ENCODE measurements around the gene PDZK1. TPM values are rescaled to one million over a fixed set of nuclear protein-coding genes. Genes with fewer than 3 reads are reported as not detected.
"Not testable (repeated sequence)": the region's sequence is repeated elsewhere in the genome, so short reads cannot be mapped to it uniquely, and the experiment has no call there.

PDZK1 gene
- total and polyA plus RNA-seq, 2 of the 8 experiments (the other 6 are each of a cell fraction or from before 2014, with no cell fraction given) = 0.17 TPM; not detected in 1

DNA sequence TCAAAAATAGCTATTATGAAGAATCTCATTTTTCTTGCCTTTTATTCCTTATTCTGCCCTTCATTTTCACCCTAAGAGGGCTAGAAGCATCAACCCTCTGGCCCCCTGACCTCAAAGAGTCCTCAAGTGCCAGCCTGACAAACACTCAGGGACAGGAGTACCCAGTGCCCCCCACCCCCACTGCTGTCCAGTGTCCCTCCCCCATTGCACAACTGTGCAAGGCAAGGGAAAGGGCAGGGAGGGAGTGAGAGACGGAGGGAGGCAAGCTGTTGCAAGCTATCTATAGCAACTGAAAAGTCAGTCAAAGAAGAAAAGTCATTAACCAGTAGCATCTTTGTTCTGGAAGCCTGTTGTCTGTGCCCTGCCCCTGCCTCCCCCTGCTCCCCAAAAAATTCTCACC, 21.1 kb downstream of the PDZK1 start:
- 100% methylated on average over 1 of the region's 1 CpG; no CpG with 5 or more reads in 1 of the 2 experiments for WGBS, 2 experiments (ENCODE audit: extremely low coverage in 1 of 2, insufficient coverage in 1 of 2, insufficient read length in 1 of 2, insufficient replicate concordance in 2 of 2, low coverage in 1 of 2, low lambda C conversion rate in 2 of 2, missing lambda C conversion rate in 1 of 2)
- H3K4me1 ChIP-seq (replicated peaks in 1 of 4; ENCODE audit: control insufficient read depth in 3 of 4, insufficient read depth in 4 of 4, low read length in 3 of 4); H3K27me3 ChIP-seq (replicated peaks in 1 of 4; ENCODE audit: control insufficient read depth in 3 of 4, extremely low read depth in 1 of 4, insufficient read depth in 3 of 4, low read length in 3 of 4); H3K79me1 ChIP-seq (ENCODE audit: low read depth, low read length); H2BK12ac ChIP-seq (ENCODE audit: low read depth, low read length); H2BK120ac ChIP-seq (replicated peaks; ENCODE audit: low read depth, low read length); H4K20me1 ChIP-seq (replicated peaks in 1 of 2; ENCODE audit: control insufficient read depth in 1 of 2, insufficient read depth in 2 of 2, low read length in 2 of 2); H3K18ac ChIP-seq (ENCODE audit: extremely low read depth, low read length); H3K14ac ChIP-seq (ENCODE audit: insufficient read length); FAIRE-seq; H3K23me2 ChIP-seq (ENCODE audit: low read depth, low read length); H3K56ac ChIP-seq (replicated peaks; ENCODE audit: insufficient read length, low read depth, low read length); H3K4me2 ChIP-seq (ENCODE audit: insufficient read depth in 1 of 2, low read depth in 2 of 2, low read length in 2 of 2); H2AFZ ChIP-seq (ENCODE audit: low read length); POLR2A ChIA-PET (ENCODE audit: partially characterized antibody); H4K8ac ChIP-seq (ENCODE audit: extremely low read depth, insufficient read depth, low read length); H3K79me2 ChIP-seq (ENCODE audit: control insufficient read depth in 1 of 2, insufficient read depth in 2 of 2, low read length in 2 of 2); H3K9me3 ChIP-seq (ENCODE audit: insufficient read depth in 2 of 2, low read depth in 1 of 2, low read length in 1 of 2); H2BK20ac ChIP-seq (ENCODE audit: low read length); H4K91ac ChIP-seq (replicated peaks; ENCODE audit: insufficient read length, low read length); H3K9ac ChIP-seq (replicated peaks in 1 of 4; ENCODE audit: extremely low read depth in 1 of 4, low read depth in 3 of 4, low read length in 3 of 4); H3K4ac ChIP-seq (replicated peaks; ENCODE audit: insufficient read length, low read depth, low read length); H2BK15ac ChIP-seq (ENCODE audit: low read length); CTCF ChIA-PET (ENCODE audit: partially characterized antibody); H2BK5ac ChIP-seq (ENCODE audit: low read depth, low read length); H2AK5ac ChIP-seq (ENCODE audit: low read depth, low read length); H3K4me3 ChIP-seq (ENCODE audit: extremely low read depth in 1 of 4, insufficient read depth in 2 of 4, low read depth in 3 of 4, low read length in 4 of 4); H3K27ac ChIP-seq (ENCODE audit: low read depth, low read length); H4K5ac ChIP-seq (ENCODE audit: insufficient read length, low read depth, low read length); DNase-seq (ENCODE audit: low read depth in 1 of 2, low spot score in 2 of 2); H3K36me3 ChIP-seq (ENCODE audit: control insufficient read depth in 2 of 4, insufficient read depth in 4 of 4, low read length in 3 of 4); H3K23ac ChIP-seq (ENCODE audit: insufficient read length): not testable (repeated sequence)

DNA sequence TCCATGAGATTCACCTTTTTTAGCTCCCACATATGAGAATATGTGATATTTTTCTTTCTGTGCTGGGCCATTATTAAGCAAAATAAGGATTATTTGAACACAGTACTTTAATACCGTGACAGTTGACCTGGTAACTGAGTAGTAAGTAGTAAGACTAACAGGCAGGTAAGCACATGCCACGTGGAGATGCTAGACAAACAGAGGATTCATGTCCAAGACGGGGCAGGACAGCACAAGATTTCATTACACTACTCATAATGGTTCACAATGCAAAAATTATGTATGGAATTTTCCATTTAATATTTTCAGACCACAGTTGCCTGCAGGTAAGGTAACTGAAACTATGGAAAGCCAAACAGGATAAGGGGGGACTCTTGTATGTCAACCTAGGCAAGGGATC, 22.3 kb downstream of the PDZK1 start:
- H3K9ac ChIP-seq (replicated peaks in 1 of 4; ENCODE audit: extremely low read depth in 1 of 4, low read depth in 3 of 4, low read length in 3 of 4); H3K23ac ChIP-seq (ENCODE audit: insufficient read length); H2AFZ ChIP-seq (ENCODE audit: low read length); H2BK5ac ChIP-seq (ENCODE audit: low read depth, low read length); H3K4ac ChIP-seq (replicated peaks; ENCODE audit: insufficient read length, low read depth, low read length); H4K20me1 ChIP-seq (replicated peaks in 1 of 2; ENCODE audit: control insufficient read depth in 1 of 2, insufficient read depth in 2 of 2, low read length in 2 of 2); H3K4me2 ChIP-seq (ENCODE audit: insufficient read depth in 1 of 2, low read depth in 2 of 2, low read length in 2 of 2); H3K36me3 ChIP-seq (ENCODE audit: control insufficient read depth in 2 of 4, insufficient read depth in 4 of 4, low read length in 3 of 4); H3K14ac ChIP-seq (ENCODE audit: insufficient read length); H3K4me1 ChIP-seq (replicated peaks in 1 of 4; ENCODE audit: control insufficient read depth in 3 of 4, insufficient read depth in 4 of 4, low read length in 3 of 4); CTCF ChIA-PET (ENCODE audit: partially characterized antibody); H3K27me3 ChIP-seq (replicated peaks in 1 of 4; ENCODE audit: control insufficient read depth in 3 of 4, extremely low read depth in 1 of 4, insufficient read depth in 3 of 4, low read length in 3 of 4); H4K8ac ChIP-seq (ENCODE audit: extremely low read depth, insufficient read depth, low read length); H3K79me1 ChIP-seq (ENCODE audit: low read depth, low read length); DNase-seq (ENCODE audit: low read depth in 1 of 2, low spot score in 2 of 2); H4K91ac ChIP-seq (replicated peaks; ENCODE audit: insufficient read length, low read length); H2BK20ac ChIP-seq (ENCODE audit: low read length); H3K79me2 ChIP-seq (ENCODE audit: control insufficient read depth in 1 of 2, insufficient read depth in 2 of 2, low read length in 2 of 2); H3K18ac ChIP-seq (ENCODE audit: extremely low read depth, low read length); H4K5ac ChIP-seq (ENCODE audit: insufficient read length, low read depth, low read length); H3K56ac ChIP-seq (replicated peaks; ENCODE audit: insufficient read length, low read depth, low read length); H2AK5ac ChIP-seq (ENCODE audit: low read depth, low read length); H3K9me3 ChIP-seq (ENCODE audit: insufficient read depth in 2 of 2, low read depth in 1 of 2, low read length in 1 of 2); FAIRE-seq; H2BK15ac ChIP-seq (ENCODE audit: low read length); H3K27ac ChIP-seq (ENCODE audit: low read depth, low read length); H2BK12ac ChIP-seq (ENCODE audit: low read depth, low read length); H3K4me3 ChIP-seq (ENCODE audit: extremely low read depth in 1 of 4, insufficient read depth in 2 of 4, low read depth in 3 of 4, low read length in 4 of 4); H3K23me2 ChIP-seq (ENCODE audit: low read depth, low read length); H2BK120ac ChIP-seq (replicated peaks; ENCODE audit: low read depth, low read length); POLR2A ChIA-PET (ENCODE audit: partially characterized antibody): not testable (repeated sequence)
- 72% methylated on average over 2 of the region's 3 CpGs; no CpG with 5 or more reads in 1 of the 2 experiments for WGBS, 2 experiments (ENCODE audit: extremely low coverage in 1 of 2, insufficient coverage in 1 of 2, insufficient read length in 1 of 2, insufficient replicate concordance in 2 of 2, low coverage in 1 of 2, low lambda C conversion rate in 2 of 2, missing lambda C conversion rate in 1 of 2)
